ENCODE results near the gene TENM4.

DNA sequence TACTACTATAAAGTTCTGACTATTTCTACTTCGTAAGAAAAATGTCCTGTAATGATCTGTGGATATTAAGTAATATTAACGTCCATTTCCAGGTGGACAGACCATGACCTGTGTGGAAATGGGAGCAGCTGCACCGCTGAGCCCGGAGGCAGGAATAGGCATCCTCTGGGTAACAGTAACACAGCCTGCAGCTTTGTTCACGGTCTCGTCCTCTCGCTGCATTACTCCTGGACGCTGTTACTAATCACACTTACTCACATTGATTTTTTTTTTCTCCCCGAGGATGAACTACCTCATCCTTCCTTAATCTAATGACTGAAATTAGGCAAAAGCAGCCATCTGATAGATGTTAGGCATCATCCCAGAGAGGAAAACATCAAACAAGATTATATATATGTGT is 520.5 kb downstream of the TENM4 start:
- TF ChIP-seq, protein P1, sequence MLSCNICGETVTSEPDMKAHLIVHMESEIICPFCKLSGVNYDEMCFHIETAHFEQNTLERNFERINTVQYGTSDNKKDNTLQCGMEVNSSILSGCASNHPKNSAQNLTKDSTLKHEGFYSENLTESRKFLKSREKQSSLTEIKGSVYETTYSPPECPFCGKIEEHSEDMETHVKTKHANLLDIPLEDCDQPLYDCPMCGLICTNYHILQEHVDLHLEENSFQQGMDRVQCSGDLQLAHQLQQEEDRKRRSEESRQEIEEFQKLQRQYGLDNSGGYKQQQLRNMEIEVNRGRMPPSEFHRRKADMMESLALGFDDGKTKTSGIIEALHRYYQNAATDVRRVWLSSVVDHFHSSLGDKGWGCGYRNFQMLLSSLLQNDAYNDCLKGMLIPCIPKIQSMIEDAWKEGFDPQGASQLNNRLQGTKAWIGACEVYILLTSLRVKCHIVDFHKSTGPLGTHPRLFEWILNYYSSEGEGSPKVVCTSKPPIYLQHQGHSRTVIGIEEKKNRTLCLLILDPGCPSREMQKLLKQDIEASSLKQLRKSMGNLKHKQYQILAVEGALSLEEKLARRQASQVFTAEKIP (CRISPR knock-in tag; IDR thresholded peaks at IDR 0.05; ENCODE audit: borderline replicate concordance) = no peak
- TF ChIP-seq, protein P2, sequence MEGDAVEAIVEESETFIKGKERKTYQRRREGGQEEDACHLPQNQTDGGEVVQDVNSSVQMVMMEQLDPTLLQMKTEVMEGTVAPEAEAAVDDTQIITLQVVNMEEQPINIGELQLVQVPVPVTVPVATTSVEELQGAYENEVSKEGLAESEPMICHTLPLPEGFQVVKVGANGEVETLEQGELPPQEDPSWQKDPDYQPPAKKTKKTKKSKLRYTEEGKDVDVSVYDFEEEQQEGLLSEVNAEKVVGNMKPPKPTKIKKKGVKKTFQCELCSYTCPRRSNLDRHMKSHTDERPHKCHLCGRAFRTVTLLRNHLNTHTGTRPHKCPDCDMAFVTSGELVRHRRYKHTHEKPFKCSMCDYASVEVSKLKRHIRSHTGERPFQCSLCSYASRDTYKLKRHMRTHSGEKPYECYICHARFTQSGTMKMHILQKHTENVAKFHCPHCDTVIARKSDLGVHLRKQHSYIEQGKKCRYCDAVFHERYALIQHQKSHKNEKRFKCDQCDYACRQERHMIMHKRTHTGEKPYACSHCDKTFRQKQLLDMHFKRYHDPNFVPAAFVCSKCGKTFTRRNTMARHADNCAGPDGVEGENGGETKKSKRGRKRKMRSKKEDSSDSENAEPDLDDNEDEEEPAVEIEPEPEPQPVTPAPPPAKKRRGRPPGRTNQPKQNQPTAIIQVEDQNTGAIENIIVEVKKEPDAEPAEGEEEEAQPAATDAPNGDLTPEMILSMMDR (CRISPR knock-in tag; IDR thresholded peaks at IDR 0.05) = no peak
- TF ChIP-seq, protein P3, sequence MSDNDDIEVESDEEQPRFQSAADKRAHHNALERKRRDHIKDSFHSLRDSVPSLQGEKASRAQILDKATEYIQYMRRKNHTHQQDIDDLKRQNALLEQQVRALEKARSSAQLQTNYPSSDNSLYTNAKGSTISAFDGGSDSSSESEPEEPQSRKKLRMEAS (IDR thresholded peaks at IDR 0.05) = no peak
- TF ChIP-seq, protein P4, sequence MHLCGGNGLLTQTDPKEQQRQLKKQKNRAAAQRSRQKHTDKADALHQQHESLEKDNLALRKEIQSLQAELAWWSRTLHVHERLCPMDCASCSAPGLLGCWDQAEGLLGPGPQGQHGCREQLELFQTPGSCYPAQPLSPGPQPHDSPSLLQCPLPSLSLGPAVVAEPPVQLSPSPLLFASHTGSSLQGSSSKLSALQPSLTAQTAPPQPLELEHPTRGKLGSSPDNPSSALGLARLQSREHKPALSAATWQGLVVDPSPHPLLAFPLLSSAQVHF (CRISPR knock-in tag; IDR thresholded peaks at IDR 0.05) = no peak
- TF ChIP-seq POLR2AphosphoS5 (IDR thresholded peaks at IDR 0.05; ENCODE audit: low read depth, low read length) = no peak

Measured in HepG2 (cell line).